Adrenal gland (tissue), 5 donors: ENCODE measurements around the gene SULT2A1.

Experiments used
- CTCF ChIP-seq, 6 experiments: fragments of 450-650 bp in 4 of 6; fragments of 200-600 bp in 2 of 6; sonication (generic) in 1 of 6; IDR thresholded peaks; 1 replicate in 5 of 6; 2 replicates in 1 of 6; pipeline versions ENCODE4 v1.5.1 to v1.8.0; 2016 to 2021; ENCODE audit warnings: antibody characterized with exemption in 6 of 6, mild to moderate bottlenecking in 2 of 6, moderate library complexity in 1 of 6
- POLR2A ChIP-seq, 2 donors: fragments of 450-650 bp; IDR thresholded peaks; one replicate each; pipeline ENCODE4 v1.6.1; 2017; ENCODE audit warnings: antibody characterized with exemption in 2 of 2, mild to moderate bottlenecking in 2 of 2, moderate library complexity in 1 of 2
- donor health status: DM: no; HTN: no; CAD: no.

DNA sequence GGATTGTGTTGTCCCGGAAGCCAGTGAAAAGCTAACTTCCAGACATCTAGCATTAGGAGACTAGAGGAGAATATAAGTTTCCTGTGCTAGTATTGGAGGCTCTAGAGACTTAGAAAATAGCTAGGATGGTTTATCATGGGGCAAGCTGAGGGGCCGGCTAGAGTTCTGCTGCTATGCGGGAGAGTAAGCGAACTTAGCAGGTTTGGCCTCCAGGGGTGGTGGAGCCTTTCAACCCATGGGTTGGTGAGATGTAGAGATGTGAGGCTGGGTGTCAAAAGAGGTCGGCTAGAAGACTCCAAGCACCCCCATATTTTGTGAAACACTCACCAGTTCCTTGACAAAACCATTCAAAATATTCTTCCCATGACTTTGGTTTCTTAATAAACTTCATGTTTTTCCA lies 4.4 kb downstream of the SULT2A1 start:
- no peak for TF ChIP-seq CTCF (IDR thresholded peaks at IDR 0.05)
- TF ChIP-seq POLR2A (IDR thresholded peaks at IDR 0.05) = no peak
